NCI-H510A (cell line): ENCODE measurements around the gene ZSCAN5C.
"Not testable (repeated sequence)": the region's sequence is repeated elsewhere in the genome, so short reads cannot be mapped to it uniquely, and the experiment has no call there.

Source experiments
- DNase-seq: peaks from one replicate; lab custom pipeline; 2025; lab: John Stamatoyannopoulos, UW

Gene ZSCAN5C

GRCh38 chr19:56193981-56194640 lies 8.0 kb upstream of the ZSCAN5C start:
- no peak for DNase-seq

DNA sequence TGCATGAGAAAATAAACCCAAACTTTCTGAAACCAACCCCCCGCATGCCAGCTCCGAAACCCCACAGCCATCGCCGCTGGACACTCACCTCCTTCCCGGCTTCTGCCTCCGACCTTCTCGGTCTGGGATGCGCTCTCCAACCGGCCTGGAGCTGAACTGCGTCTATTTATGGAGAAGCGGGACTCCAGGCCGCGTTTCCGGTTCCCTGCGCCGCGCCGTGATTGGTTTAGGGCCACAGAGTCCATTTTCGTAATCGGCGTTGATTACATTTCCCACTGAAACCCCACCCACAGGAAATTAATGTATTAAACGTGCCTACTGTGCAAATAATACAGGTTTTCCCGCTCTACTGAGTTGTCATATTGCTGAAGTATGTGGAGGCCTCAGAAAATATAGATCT lies 4.4 kb upstream of the ZSCAN5C start, which contains the start of gene ZSCAN5B:
TSS of gene ZSCAN5B (minus strand) at position 138 of the 400 bp plus-strand sequence. CDS start 4,731 bp downstream, outside the sequence.
- not testable (repeated sequence) for DNase-seq

DNA sequence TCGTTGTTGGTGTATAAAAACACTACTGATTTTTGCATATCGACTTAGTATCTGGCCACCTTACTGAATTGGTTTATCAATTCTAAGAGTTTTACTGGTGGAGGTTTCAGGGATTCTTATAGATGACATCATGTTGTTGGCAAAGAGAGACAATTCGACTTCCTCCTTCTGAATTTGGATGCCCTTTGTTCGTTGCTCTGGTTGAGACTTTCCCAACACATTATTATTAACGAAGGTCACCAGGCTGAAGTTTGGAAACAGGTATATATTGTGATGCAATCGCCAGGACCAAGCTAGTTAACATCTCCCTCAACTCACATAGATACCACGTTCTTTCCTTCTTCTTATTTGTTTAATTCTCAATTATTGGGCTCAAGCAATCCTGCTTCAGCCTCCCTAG lies 2.4 kb upstream of the ZSCAN5C start:
- DNase-seq = no peak

- not testable (repeated sequence) for DNase-seq
Measured at GRCh38 chr19:56207581-56207980, 5.5 kb downstream of the ZSCAN5C start.

- DNase-seq = no peak
Measured at GRCh38 chr19:56209091-56209490, 7.0 kb downstream of the ZSCAN5C start.

DNA sequence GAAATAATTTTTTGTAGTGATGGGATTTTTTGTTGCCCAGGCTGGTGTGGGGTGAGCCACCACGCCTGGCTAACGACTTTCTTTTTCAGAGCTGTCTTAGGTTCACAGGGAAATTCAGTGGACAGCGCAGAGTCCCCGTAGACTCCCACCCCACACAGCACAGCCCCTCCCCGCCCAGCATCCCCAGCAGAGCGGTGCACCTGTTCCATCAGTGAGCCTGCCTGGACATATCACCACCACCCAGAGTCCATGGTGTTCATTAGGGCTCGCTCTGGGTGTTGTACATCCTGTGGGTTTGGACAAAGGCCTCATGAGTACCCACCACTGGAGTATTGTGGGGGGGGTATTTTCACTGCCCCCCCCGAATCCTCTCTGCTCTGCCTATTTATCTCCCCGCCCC lies 8.0 kb downstream of the ZSCAN5C start:
- not testable (repeated sequence) for DNase-seq

- no peak for DNase-seq
Measured at GRCh38 chr19:56211718-56212117, 9.6 kb downstream of the ZSCAN5C start.

DNA sequence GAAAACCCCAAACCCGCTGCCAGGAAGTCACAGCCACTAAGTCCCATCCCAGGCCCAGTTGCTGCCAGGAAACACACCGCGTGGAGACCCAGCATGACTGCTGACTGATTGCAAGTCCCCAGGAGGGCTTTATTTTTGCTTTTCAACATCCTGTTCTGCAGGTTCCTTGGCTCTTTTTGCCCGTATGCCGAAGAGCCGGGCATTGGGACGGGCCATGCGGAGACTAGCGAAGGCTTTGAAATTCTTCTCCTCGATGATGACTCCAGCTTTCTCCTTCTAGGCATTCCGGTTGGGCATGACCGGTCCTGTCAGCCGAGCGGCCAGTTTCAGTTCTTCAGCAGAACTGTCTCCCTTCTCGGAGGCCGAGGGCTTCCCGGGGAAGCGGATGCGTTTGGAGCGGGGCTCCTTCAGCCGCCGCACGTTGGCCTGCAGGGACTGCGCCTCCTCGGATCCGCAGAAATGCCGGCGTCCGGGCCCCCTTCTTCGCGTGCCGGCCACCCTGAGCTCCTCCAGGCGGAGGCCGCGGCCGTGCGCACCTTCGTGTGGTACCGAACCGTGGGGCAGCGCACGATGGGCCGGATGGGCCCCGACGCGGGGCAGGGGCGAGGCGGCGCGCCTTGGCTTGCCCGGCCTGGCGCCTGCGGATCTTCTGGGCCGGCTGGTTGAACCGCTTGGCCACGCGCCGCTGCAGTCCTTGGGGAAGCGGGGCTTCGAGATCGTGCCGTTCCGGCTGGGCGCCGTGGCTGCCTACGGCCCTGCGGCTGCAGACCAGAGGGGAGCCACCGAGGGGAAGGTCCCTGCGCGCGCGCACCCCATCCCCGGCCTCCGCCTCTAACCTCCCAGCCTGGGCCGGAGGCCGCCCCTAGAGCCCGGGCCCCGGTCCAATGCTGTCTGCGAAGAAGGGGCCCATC lies 15.2 kb downstream of the ZSCAN5C start:
- no peak for DNase-seq

GRCh38 chr19:56218961-56219360 lies 16.9 kb downstream of the ZSCAN5C start:
- DNase-seq = no peak

DNA sequence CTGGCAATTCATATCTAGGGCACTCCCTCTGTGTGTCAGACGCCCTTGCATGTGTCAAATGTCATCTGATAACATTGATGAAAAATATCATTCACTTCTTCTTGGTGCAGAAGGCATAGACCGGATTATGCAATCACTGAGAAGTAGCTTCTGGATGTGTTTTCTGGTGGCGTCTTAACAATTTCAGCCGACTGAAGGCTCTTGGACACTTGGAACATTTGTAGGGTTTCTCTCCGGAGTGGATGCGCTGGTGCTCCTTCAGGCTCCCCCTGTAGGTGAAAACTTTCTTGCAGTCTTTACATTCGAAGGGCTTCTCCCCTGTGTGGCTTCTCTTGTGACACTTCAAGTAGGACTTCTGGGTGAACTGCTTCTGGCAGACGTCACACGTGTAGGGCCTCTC lies 19.4 kb downstream of the ZSCAN5C start:
- DNase-seq = not testable (repeated sequence)

DNA sequence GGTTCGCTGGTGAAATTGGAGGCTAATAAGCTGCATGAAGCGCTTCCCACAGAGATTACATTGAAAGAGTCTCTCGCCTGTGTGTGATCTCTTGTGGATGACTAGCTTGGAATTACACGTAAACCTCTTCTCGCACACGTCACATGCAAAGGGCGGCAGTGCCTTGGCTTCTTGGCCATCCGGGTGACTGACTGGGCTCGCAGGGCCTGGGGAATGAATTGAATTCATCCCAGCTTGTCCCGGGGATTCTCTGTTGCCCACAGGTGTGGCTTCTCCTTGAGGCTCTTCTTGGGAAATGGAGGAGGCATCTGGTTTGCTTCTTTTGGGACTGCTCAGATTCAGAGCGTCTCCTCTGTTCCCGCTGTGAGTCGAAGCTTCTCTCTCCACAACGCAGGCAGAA lies 19.8 kb downstream of the ZSCAN5C start:
- no peak for DNase-seq

- DNase-seq = no peak
Measured at GRCh38 chr19:56222901-56223300, 20.8 kb downstream of the ZSCAN5C start.

DNA sequence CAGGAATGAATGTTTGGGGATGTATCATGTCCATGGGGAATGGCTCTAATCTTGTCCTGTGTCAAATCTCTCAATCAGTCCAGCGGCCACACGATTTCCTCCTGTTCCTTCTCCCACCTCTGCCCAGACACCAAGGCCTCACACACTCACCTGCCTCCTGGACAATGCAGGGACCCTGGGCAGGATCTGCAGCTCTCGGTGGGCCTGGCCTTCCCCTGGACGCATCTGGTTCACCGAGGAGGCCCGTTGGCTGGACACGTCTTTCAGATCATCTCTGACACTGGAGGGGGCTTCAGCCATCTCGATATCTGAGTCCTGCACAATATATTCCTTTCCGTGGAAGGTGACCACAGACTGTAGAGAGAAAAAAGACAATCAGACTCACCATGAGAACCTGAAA lies 21.4 kb downstream of the ZSCAN5C start:
- DNase-seq = no peak

GRCh38 chr19:56245121-56245740 lies 43.2 kb downstream of the ZSCAN5C start:
- no peak for DNase-seq

DNA sequence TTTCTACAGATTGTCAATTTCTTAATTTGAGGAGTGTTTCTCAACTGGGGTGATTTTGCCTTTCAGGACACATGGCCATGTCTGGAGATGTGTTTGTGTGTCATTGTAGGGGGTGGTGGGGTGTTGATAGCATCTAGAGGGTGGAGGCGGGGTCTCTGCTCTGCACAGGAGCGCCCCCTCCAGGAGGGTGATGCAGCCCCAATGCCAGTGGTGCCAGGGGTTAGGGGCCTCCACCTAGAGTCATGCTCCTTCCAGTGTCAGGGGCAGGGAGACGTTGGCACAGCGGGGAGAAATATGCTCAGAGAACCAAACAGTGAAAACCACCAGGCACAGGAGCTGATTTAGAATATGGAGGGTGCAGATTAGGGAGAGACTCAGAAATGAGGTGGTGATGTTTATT lies 43.7 kb downstream of the ZSCAN5C start:
- not testable (repeated sequence) for DNase-seq

DNA sequence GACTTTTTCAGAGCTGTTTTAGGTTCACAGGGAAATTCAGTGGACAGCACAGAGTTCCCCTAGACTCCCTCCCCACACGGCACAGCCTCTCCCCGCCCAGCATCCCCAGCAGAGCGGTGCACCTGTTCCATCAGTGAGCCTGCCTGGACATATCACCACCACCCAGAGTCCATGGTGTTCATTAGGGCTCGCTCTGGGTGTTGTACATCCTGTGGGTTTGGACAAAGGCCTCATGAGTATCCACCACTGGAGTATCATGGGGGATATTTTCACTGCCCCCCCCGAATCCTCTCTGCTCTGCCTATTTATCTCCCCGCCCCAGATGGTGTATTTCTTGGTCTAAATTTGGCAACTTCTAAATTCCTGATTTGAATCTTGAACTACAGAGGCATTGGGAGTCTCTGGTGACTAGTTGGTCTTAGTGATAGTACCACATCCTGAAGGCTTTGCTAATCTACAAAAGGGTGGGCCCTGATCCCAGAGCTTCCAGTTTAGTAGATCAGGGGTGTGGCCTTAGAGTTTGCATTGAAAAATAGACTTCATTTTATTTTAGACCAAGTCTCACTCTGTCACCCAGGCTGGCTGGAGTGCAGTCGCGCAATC lies 46.8 kb downstream of the ZSCAN5C start:
- not testable (repeated sequence) for DNase-seq

DNA sequence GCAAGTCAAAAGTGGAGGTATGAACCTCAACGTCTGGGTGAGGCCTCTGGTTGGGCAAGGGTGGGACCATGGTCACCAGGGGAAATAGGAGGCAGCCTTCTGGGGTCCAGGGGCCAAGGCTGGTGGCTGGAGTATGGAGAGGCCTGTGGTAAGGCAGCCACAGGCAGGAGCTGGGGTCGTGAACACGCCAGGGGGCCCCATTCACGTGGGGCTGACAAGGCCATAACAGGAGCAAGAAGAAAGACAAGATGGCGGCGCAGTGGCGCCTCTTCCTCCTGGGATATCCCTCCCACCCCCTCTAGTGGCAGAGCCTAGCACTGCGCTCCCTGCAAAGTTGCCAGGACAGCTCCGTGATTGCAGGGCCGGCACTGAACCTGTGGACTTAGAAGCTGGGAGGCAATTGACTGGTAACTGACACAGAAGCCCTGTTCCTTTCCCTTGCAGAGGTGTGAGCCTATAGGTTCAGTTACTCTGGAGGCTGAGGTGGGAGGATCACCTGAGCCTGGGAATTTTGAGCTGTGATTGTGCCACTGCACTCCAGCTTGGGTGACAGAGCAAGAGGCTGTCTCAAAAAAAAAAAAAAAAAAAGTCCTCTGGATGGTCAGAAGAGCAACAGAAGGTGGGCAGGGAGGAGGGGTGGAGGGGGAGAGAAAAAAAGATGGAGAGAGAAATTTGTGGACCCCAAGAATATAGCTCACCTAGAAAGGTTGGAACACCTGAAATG lies 50.8 kb downstream of the ZSCAN5C start:
- DNase-seq = no peak

- no peak for DNase-seq
Measured at GRCh38 chr19:56253737-56254136, 51.7 kb downstream of the ZSCAN5C start.

DNA sequence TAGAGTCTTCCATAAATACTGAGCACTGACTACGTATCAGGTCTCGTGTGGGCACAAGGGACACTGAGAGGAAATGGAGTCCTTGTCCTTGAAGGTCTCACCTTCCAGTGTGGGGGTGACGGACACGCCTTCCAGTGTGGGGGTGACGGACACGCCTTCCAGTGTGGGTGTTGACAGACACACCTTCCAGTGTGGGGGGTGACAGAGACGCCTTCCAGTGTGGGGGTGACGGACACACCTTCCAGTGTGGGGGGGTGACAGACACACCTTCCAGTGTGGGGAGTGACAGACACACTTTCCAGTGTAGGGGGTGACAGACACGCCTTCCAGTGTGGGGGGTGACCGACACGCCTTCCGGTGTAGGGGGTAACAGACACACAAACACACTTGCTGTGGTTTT lies 56.2 kb downstream of the ZSCAN5C start:
- no peak for DNase-seq
